ENCODE data around the gene PRKAG1. TPM values are rescaled to one million over a fixed set of nuclear protein-coding genes. Genes with fewer than 3 reads are reported as not detected.

PRKAG1 gene
- total RNA-seq, 2 experiments from 2014 or later: 22.8 to 45.9 TPM

DNA sequence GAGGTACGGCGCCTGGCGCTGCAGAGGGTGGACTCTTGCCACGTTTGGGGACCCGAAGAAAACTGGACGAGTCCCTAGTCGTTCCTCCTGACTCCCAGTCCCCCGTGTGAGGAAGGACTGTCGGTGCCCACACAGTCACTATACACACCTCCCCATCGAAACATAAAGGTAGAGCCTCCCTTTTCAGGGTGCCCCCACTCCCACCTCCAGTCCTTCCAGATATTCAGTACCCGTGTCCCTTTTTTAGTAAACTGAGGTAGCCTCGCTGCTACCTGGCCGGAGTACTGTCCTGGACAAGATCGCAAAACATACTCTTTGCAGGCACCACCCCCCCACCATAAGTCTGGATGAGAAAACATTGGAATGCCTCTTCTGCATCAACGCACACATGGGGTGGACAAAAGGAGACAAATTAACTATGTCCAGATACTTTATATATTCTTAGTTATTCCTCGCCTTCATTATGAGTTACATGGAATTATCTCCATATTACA lies 42.6 kb upstream of the PRKAG1 start:
- peak overlapping the region; percentile 95 for H3K4me2 ChIP-seq (ENCODE audit: low read length)
- H3K9me2 ChIP-seq (ENCODE audit: insufficient read depth, low read length): no peaks in the 10 kb centered on the region
- H3K36me3 ChIP-seq (ENCODE audit: insufficient read depth, low read length): peaks cover 10% of the 10 kb centered on the region; the same call in 1 of the 2 replicates
- peak overlapping the region; percentile 92; the same call in 1 of the 2 replicates for H2AFZ ChIP-seq (ENCODE audit: low read length)
- peaks cover 33% of the 10 kb centered on the region for H4K20me1 ChIP-seq (ENCODE audit: insufficient read depth, low read length)
- TF ChIP-seq, protein P1, sequence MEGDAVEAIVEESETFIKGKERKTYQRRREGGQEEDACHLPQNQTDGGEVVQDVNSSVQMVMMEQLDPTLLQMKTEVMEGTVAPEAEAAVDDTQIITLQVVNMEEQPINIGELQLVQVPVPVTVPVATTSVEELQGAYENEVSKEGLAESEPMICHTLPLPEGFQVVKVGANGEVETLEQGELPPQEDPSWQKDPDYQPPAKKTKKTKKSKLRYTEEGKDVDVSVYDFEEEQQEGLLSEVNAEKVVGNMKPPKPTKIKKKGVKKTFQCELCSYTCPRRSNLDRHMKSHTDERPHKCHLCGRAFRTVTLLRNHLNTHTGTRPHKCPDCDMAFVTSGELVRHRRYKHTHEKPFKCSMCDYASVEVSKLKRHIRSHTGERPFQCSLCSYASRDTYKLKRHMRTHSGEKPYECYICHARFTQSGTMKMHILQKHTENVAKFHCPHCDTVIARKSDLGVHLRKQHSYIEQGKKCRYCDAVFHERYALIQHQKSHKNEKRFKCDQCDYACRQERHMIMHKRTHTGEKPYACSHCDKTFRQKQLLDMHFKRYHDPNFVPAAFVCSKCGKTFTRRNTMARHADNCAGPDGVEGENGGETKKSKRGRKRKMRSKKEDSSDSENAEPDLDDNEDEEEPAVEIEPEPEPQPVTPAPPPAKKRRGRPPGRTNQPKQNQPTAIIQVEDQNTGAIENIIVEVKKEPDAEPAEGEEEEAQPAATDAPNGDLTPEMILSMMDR (conservative IDR thresholded peaks at IDR 0.05; ENCODE audit: low read length): no peak
- TF ChIP-seq EZH2phosphoT487 (IDR thresholded peaks at IDR 0.05; ENCODE audit: borderline replicate concordance, low read depth, low read length): no peak
- H3K4me3 ChIP-seq (ENCODE audit: low read depth, low read length, poor library complexity, severe bottlenecking): peak overlapping the region; percentile 87
- TSS peak; percentile 61 for BruUV-seq (replicated peaks)
- ChIA-PET CTCF (ENCODE audit: unreplicated experiment) (no interaction called here), POLR2A (interaction anchor here (0.6 to 1.0 kb wide), 2 partner anchors 10 to 277 kb away, joined by 3 to 5 read pairs; no protein-coding TSS in a partner anchor)
- H3K79me2 ChIP-seq (ENCODE audit: insufficient read depth, low read depth, low read length): peaks cover 39% of the 10 kb centered on the region
- peaks cover 31% of the 10 kb centered on the region for H3K4me1 ChIP-seq (ENCODE audit: insufficient read depth, low read length, poor library complexity, severe bottlenecking)
- peak overlapping the region; percentile 72 for H3K27ac ChIP-seq (ENCODE audit: low read depth, low read length, poor library complexity, severe bottlenecking)
- no peak for DNase-seq (ENCODE audit: low spot score)
- intact Hi-C loops (cut with micrococcal nuclease; ENCODE audit: unreplicated experiment): no loop called here
- H3K9me3 ChIP-seq (ENCODE audit: low read length): no peaks in the 10 kb centered on the region

DNA sequence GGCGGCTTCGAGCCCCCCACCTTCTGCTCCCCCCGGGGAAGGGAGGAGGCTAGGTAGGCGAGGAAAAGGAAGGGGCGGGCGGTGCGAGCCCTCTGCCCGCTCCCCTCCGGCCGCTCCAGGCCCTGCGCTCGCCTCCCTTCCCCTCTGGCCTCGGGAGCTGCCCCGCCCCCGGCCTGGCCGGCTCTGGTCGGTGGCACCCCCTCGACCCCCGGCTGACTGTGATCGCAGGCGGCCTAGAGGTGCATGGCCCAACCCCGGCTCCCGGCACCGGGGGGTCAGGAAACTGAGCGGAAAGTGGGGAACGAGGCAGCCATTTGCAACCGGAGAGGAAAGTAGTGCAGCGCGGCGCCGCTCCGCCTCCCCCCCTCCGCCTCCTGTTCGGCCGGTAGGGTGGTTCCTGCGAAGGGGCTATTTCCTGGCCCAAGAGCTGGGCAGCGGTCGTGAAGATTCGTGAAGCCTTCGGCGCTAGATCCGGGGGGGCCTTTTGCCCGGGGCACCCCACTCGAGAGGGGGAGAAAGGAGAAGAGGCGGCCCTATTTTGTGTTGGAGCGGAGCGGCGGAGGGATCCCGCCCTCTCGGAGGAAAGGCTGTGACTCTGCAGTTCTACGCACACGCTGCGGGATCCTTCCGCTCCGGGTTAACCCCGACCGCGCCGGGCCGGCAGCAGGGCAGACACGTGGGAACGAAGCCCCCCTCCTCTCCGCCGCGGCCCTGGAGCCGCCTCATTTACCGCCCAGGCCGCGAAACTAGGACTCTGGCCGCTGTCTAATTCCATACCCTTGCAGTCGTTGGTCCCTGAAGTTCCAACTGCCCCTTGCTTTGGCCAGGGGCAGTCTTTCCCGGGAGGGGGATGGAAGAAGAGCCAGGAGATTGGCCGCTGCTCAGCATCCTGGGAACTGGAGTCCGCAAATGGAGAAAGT lies 41.9 kb upstream of the PRKAG1 start, which contains the start of gene KMT2D:
Gene KMT2D (minus strand): TSS at position 558 of the 920 bp plus-strand sequence. CDS start 5,470 bp downstream, outside the sequence.
- Histone ChIP-seq H3K4me3 (ENCODE audit: low read depth, low read length, poor library complexity, severe bottlenecking) (peak within 1 kb of the TSS; percentile 87), H2AFZ (ENCODE audit: low read length) (peak within 1 kb of the TSS; percentile 92), H3K9me2 (ENCODE audit: insufficient read depth, low read length) (no peaks in the 10 kb centered on the region), H4K20me1 (ENCODE audit: insufficient read depth, low read length) (peaks cover 39% of the 10 kb centered on the region), H3K36me3 (ENCODE audit: insufficient read depth, low read length) (peaks cover 14% of the 10 kb centered on the region; the same call in 1 of the 2 replicates), H3K4me1 (ENCODE audit: insufficient read depth, low read length, poor library complexity, severe bottlenecking) (peaks cover 38% of the 10 kb centered on the region), H3K27ac (ENCODE audit: low read depth, low read length, poor library complexity, severe bottlenecking) (peak within 1 kb of the TSS; percentile 72), H3K79me2 (ENCODE audit: insufficient read depth, low read depth, low read length) (peaks cover 46% of the 10 kb centered on the region), H3K9me3 (ENCODE audit: low read length) (no peaks in the 10 kb centered on the region), H3K4me2 (ENCODE audit: low read length) (peak within 1 kb of the TSS; percentile 95)
- intact Hi-C loops (cut with micrococcal nuclease; ENCODE audit: unreplicated experiment): loop anchor here (1.0 kb wide), 1 partner anchor 70 kb away; no protein-coding TSS in a partner anchor
- BruUV-seq (replicated peaks): TSS peak; percentile 90
- DNase-seq (ENCODE audit: low spot score): peak; percentile 98
- TF ChIP-seq, protein P1 (conservative IDR thresholded peaks at IDR 0.05; ENCODE audit: low read length): no peak
- POLR2A ChIA-PET: interaction anchor here (0.6 to 1.0 kb wide), 2 partner anchors 11 to 277 kb away, joined by 3 to 5 read pairs; no protein-coding TSS in a partner anchor
- CTCF ChIA-PET (ENCODE audit: unreplicated experiment): no interaction called here

All from OCI-LY7 (cell line).